ENCODE data around the gene CETP. TPM values are rescaled to one million over a fixed set of nuclear protein-coding genes. Genes with fewer than 3 reads are reported as not detected.

The CETP gene
- total and polyA plus RNA-seq, 2 of the 13 experiments (the other 11 are each of a cell fraction or from before 2014, with no cell fraction given) = 0.31 to 9.8 TPM

- TF ChIP-seq HNF1B (CRISPR knock-in tag; IDR thresholded peaks at IDR 0.05) (peak; percentile 67), RXRB (CRISPR knock-in tag; IDR thresholded peaks at IDR 0.05; ENCODE audit: borderline replicate concordance) (peak; percentile 97), RAD51 (IDR thresholded peaks at IDR 0.05; ENCODE audit: borderline replicate concordance) (no peak), ZBTB40 (IDR thresholded peaks at IDR 0.05) (no peak), ZBTB40 (CRISPR knock-in tag; IDR thresholded peaks at IDR 0.05) (peak; percentile 68; the same call in 1 of the 2 replicates), IRX3 (CRISPR knock-in tag; IDR thresholded peaks at IDR 0.05; ENCODE audit: borderline replicate concordance, low read depth) (no peak; the same call in none of the 2 replicates), TBX2 (CRISPR knock-in tag; IDR thresholded peaks at IDR 0.05; ENCODE audit: borderline replicate concordance) (peak; percentile 93)
Measured at GRCh38 chr16:56919099-56919800, 42.5 kb upstream of the CETP start (continued).
